AG04449 (cell line): ENCODE results near the gene ERG.

Experiments used
- CTCF ChIA-PET: fragments of 350-600 bp; formaldehyde crosslinking; extraction: SDS; loops from one replicate; lab custom pipeline; 2021; ENCODE audit warnings: antibody characterized with exemption; lab: Yijun Ruan, JAX
- POLR2A ChIA-PET: fragments of 400-600, 350-600 bp; formaldehyde crosslinking; extraction: SDS; loops from one replicate; lab custom pipeline; 2020; ENCODE audit warnings: antibody characterized with exemption, inconsistent platforms; lab: Yijun Ruan, JAX
- DNase-seq: peaks from one replicate; pipeline ENCODE4 v3.0.0-alpha.2; 2010; ENCODE audit warnings: low read depth, low spot score
- H3K4me3 ChIP-seq: 2 replicates; pipeline ENCODE4 v1.5.1; 2011; ENCODE audit warnings: low read depth, mild to moderate bottlenecking, control low read depth, low read length
- TF ChIP-seq, protein P1 (sequence below): IDR thresholded peaks from one replicate; pipeline ENCODE4 v1.5.1; 2011; ENCODE audit warnings: mild to moderate bottlenecking, moderate library complexity, low read length, control low read depth, inconsistent platforms; ENCODE audit not compliant: insufficient read depth; ENCODE audit errors: missing control alignments

Gene ERG

DNA sequence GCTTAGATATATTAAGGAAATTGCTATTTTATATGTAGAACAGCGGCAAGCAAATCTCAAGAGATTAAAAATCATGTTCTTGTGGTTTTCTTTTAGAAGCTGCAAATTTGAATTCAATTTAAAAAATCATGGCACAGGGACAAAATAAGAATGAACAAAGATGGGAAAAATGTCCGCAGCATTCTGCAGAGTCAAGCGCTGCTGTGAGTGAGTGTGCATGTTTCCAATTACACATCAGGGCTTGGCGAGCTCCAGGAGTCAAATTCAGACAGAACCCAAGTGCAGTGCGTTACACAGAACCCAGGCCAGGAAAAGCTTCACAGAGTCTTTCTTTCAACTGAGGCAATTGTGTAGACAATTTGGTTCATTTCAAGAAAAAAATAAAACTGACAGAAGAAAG lies 33.3 kb upstream of the ERG start:
- no peak for DNase-seq
- CTCF ChIA-PET = interaction anchor here (1.1 kb wide), 1 partner anchor 18 kb away, joined by 3 read pairs; no protein-coding TSS in a partner anchor
- no peak overlapping the region for H3K4me3 ChIP-seq
- TF ChIP-seq, protein P1, sequence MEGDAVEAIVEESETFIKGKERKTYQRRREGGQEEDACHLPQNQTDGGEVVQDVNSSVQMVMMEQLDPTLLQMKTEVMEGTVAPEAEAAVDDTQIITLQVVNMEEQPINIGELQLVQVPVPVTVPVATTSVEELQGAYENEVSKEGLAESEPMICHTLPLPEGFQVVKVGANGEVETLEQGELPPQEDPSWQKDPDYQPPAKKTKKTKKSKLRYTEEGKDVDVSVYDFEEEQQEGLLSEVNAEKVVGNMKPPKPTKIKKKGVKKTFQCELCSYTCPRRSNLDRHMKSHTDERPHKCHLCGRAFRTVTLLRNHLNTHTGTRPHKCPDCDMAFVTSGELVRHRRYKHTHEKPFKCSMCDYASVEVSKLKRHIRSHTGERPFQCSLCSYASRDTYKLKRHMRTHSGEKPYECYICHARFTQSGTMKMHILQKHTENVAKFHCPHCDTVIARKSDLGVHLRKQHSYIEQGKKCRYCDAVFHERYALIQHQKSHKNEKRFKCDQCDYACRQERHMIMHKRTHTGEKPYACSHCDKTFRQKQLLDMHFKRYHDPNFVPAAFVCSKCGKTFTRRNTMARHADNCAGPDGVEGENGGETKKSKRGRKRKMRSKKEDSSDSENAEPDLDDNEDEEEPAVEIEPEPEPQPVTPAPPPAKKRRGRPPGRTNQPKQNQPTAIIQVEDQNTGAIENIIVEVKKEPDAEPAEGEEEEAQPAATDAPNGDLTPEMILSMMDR = no peak
- POLR2A ChIA-PET = no interaction called here

- CTCF ChIA-PET = no interaction called here
- no peak overlapping the region for H3K4me3 ChIP-seq
- TF ChIP-seq, protein P1 = no peak
- DNase-seq = no peak
- POLR2A ChIA-PET = no interaction called here
Observed at GRCh38 chr21:38531039-38531541, 32.8 kb upstream of the ERG start.

DNA sequence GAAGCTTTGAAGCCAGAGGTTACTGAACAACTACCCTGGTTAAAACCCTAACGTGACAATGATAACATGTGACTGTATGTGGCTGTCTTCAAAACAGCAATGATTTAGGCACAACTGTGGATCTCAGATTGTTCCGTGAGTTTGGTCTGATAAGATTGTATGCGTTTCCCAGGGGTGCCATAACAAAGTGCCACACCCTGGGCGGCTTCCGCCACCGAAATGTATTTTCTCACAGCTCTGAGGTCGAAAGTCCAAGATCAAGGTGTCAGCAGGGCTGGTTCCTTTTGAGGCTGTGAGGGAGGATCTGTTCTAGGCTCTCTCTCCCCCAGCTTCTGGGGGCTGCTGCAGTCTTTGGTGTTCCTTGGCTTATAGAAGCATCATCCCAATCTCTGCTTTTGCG lies 29.5 kb upstream of the ERG start:
- POLR2A ChIA-PET = no interaction called here
- H3K4me3 ChIP-seq = no peak overlapping the region
- TF ChIP-seq, protein P1 = no peak
- CTCF ChIA-PET = no interaction called here
- no peak for DNase-seq

GRCh38 chr21:38525454-38525853 lies 27.2 kb upstream of the ERG start:
- DNase-seq = no peak
- POLR2A ChIA-PET = no interaction called here
- H3K4me3 ChIP-seq = no peak overlapping the region
- TF ChIP-seq, protein P1 = no peak
- CTCF ChIA-PET = no interaction called here

GRCh38 chr21:38524168-38525153 lies 26.2 kb upstream of the ERG start:
- DNase-seq = no peak
- POLR2A ChIA-PET = no interaction called here
- TF ChIP-seq, protein P1 = no peak
- no peak overlapping the region for H3K4me3 ChIP-seq
- CTCF ChIA-PET = no interaction called here

GRCh38 chr21:38520511-38520910 lies 22.2 kb upstream of the ERG start:
- H3K4me3 ChIP-seq = no peak overlapping the region
- TF ChIP-seq, protein P1 = no peak
- POLR2A ChIA-PET = no interaction called here
- CTCF ChIA-PET = interaction anchor here (1.0 to 1.3 kb wide), 3 partner anchors 12 to 191 kb away, joined by 3 to 5 read pairs (median 3); no protein-coding TSS in a partner anchor
- DNase-seq = no peak
